BLaER1 (cell line): Measurements from ENCODE around the gene IRX4.

Source experiments
- H3K27ac ChIP-seq: shearing (Covaris generic); formaldehyde crosslinking; 2 replicates; pipeline ENCODE4 v1.8.1; 2022
- H3K27me3 ChIP-seq: shearing (Covaris generic); formaldehyde crosslinking; 2 replicates; pipeline ENCODE4 v1.8.1; 2022
- H3K36me3 ChIP-seq: shearing (Covaris generic); formaldehyde crosslinking; 2 replicates; pipeline ENCODE4 v1.8.1; 2022
- H3K4me1 ChIP-seq: shearing (Covaris generic); formaldehyde crosslinking; 2 replicates; pipeline ENCODE4 v1.8.1; 2022
- H3K4me2 ChIP-seq: shearing (Covaris generic); formaldehyde crosslinking; 2 replicates; pipeline ENCODE4 v1.8.1; 2022
- H3K4me3 ChIP-seq: shearing (Covaris generic); formaldehyde crosslinking; 2 replicates; pipeline ENCODE4 v1.8.1; 2022
- H3K9ac ChIP-seq: shearing (Covaris generic); formaldehyde crosslinking; 2 replicates; pipeline ENCODE4 v1.8.1; 2022
- H3K9me3 ChIP-seq: shearing (Covaris generic); formaldehyde crosslinking; 2 replicates; pipeline ENCODE4 v1.8.1; 2022
- H4K20me1 ChIP-seq: shearing (Covaris generic); formaldehyde crosslinking; 2 replicates; pipeline ENCODE4 v1.8.1; 2022
- Cebpa-rat ChIP-seq: shearing (Covaris generic); IDR thresholded peaks from 2 replicates; pipeline ENCODE4 v1.8.1; 2022

The IRX4 gene

GRCh38 chr5:1864896-1865440, 17.8 kb downstream of the IRX4 start:
- Histone ChIP-seq H3K4me1 (peaks cover 10% of the 10 kb centered on the region; the same call in 1 of the 2 replicates), H3K27ac (no peak overlapping the region)
- TF ChIP-seq Cebpa-rat = no peak

GRCh38 chr5:1860949-1861348, 21.8 kb downstream of the IRX4 start:
- Histone ChIP-seq H3K4me3 (no peak overlapping the region), H4K20me1 (no peaks in the 10 kb centered on the region), H3K27ac (no peak overlapping the region), H3K9me3 (no peaks in the 10 kb centered on the region), H3K4me2 (no peak overlapping the region), H3K27me3 (peaks cover 27% of the 10 kb centered on the region; the same call in 1 of the 2 replicates), H3K9ac (no peak overlapping the region), H3K36me3 (no peaks in the 10 kb centered on the region), H3K4me1 (peaks cover 8% of the 10 kb centered on the region; the same call in 1 of the 2 replicates)
- TF ChIP-seq Cebpa-rat = no peak

More at GRCh38 chr5:1864896-1865440, 17.8 kb downstream of the IRX4 start:
- Histone ChIP-seq H3K9ac (no peak overlapping the region), H3K9me3 (no peaks in the 10 kb centered on the region), H3K27me3 (peaks cover 33% of the 10 kb centered on the region), H3K4me2 (no peak overlapping the region), H3K4me3 (no peak overlapping the region), H3K36me3 (no peaks in the 10 kb centered on the region), H4K20me1 (no peaks in the 10 kb centered on the region; the same call in 1 of the 2 replicates)

- no peak for TF ChIP-seq Cebpa-rat
- Histone ChIP-seq H3K9ac (no peak overlapping the region), H3K36me3 (no peaks in the 10 kb centered on the region), H3K27me3 (peaks cover 23% of the 10 kb centered on the region; the same call in 1 of the 2 replicates), H3K4me3 (no peak overlapping the region), H3K4me1 (no peaks in the 10 kb centered on the region), H3K27ac (no peak overlapping the region), H3K4me2 (no peak overlapping the region), H3K9me3 (no peaks in the 10 kb centered on the region), H4K20me1 (no peaks in the 10 kb centered on the region)
Observed at GRCh38 chr5:1860021-1860610, 22.6 kb downstream of the IRX4 start.

GRCh38 chr5:1859099-1859498, 23.6 kb downstream of the IRX4 start:
- Histone ChIP-seq H3K36me3 (no peaks in the 10 kb centered on the region), H3K9me3 (no peaks in the 10 kb centered on the region), H3K9ac (no peak overlapping the region), H4K20me1 (no peaks in the 10 kb centered on the region; the same call in 1 of the 2 replicates), H3K27me3 (peaks cover 19% of the 10 kb centered on the region; the same call in 1 of the 2 replicates), H3K4me1 (no peaks in the 10 kb centered on the region), H3K27ac (no peak overlapping the region), H3K4me3 (no peak overlapping the region), H3K4me2 (no peak overlapping the region)
- TF ChIP-seq Cebpa-rat = no peak

- Histone ChIP-seq H3K4me2 (no peak overlapping the region), H3K27ac (no peak overlapping the region), H4K20me1 (no peaks in the 10 kb centered on the region; the same call in 1 of the 2 replicates), H3K4me3 (no peak overlapping the region), H3K27me3 (peaks cover 23% of the 10 kb centered on the region; the same call in 1 of the 2 replicates), H3K9me3 (no peaks in the 10 kb centered on the region), H3K9ac (no peak overlapping the region), H3K4me1 (no peaks in the 10 kb centered on the region), H3K36me3 (no peaks in the 10 kb centered on the region)
- no peak for TF ChIP-seq Cebpa-rat
Observed at GRCh38 chr5:1858436-1858835, 24.3 kb downstream of the IRX4 start.

- Histone ChIP-seq H3K4me2 (no peak overlapping the region), H3K9ac (no peak overlapping the region), H3K4me3 (no peak overlapping the region), H3K27ac (no peak overlapping the region), H3K4me1 (no peaks in the 10 kb centered on the region), H3K27me3 (peaks cover 25% of the 10 kb centered on the region), H4K20me1 (no peaks in the 10 kb centered on the region; the same call in 1 of the 2 replicates), H3K36me3 (no peaks in the 10 kb centered on the region), H3K9me3 (no peaks in the 10 kb centered on the region)
- TF ChIP-seq Cebpa-rat = no peak
Observed at GRCh38 chr5:1857256-1857600, 25.5 kb downstream of the IRX4 start.

- no peak for TF ChIP-seq Cebpa-rat
- H4K20me1 ChIP-seq = no peaks in the 10 kb centered on the region; the same call in 1 of the 2 replicates
- H3K9me3 ChIP-seq = no peaks in the 10 kb centered on the region
- H3K27me3 ChIP-seq = peaks cover 29% of the 10 kb centered on the region
- H3K4me3 ChIP-seq = no peak overlapping the region
- no peak overlapping the region for H3K27ac ChIP-seq
- no peaks in the 10 kb centered on the region for H3K4me1 ChIP-seq
- no peak overlapping the region for H3K9ac ChIP-seq
- no peak overlapping the region for H3K4me2 ChIP-seq
- no peaks in the 10 kb centered on the region for H3K36me3 ChIP-seq
Observed at GRCh38 chr5:1856596-1857255, 26.0 kb downstream of the IRX4 start.

- peaks cover 41% of the 10 kb centered on the region for H3K27me3 ChIP-seq
- no peaks in the 10 kb centered on the region for H3K36me3 ChIP-seq
- H4K20me1 ChIP-seq = no peaks in the 10 kb centered on the region; the same call in 1 of the 2 replicates
- no peaks in the 10 kb centered on the region for H3K9me3 ChIP-seq
- H3K9ac ChIP-seq = no peak overlapping the region
- no peak overlapping the region for H3K4me3 ChIP-seq
- no peak for TF ChIP-seq Cebpa-rat
- no peak overlapping the region for H3K4me2 ChIP-seq
- H3K4me1 ChIP-seq = no peaks in the 10 kb centered on the region
- H3K27ac ChIP-seq = no peak overlapping the region
Observed at GRCh38 chr5:1855596-1855995, 27.1 kb downstream of the IRX4 start.

- TF ChIP-seq Cebpa-rat = no peak
- H3K36me3 ChIP-seq = no peaks in the 10 kb centered on the region
- H3K9me3 ChIP-seq = no peaks in the 10 kb centered on the region
- no peak overlapping the region for H3K4me3 ChIP-seq
- no peaks in the 10 kb centered on the region for H3K4me1 ChIP-seq
- no peak overlapping the region for H3K27ac ChIP-seq
- H3K9ac ChIP-seq = no peak overlapping the region
- H4K20me1 ChIP-seq = no peaks in the 10 kb centered on the region; the same call in 1 of the 2 replicates
- H3K4me2 ChIP-seq = no peak overlapping the region
- peaks cover 46% of the 10 kb centered on the region for H3K27me3 ChIP-seq
Observed at GRCh38 chr5:1855075-1855474, 27.6 kb downstream of the IRX4 start.

GRCh38 chr5:1853531-1853930, 29.2 kb downstream of the IRX4 start:
- no peak overlapping the region for H3K4me3 ChIP-seq
- no peak overlapping the region for H3K27ac ChIP-seq
- TF ChIP-seq Cebpa-rat = no peak
- H3K27me3 ChIP-seq = peaks cover 60% of the 10 kb centered on the region
- no peaks in the 10 kb centered on the region for H3K4me1 ChIP-seq
- no peaks in the 10 kb centered on the region; the same call in 1 of the 2 replicates for H4K20me1 ChIP-seq
- no peaks in the 10 kb centered on the region for H3K9me3 ChIP-seq
- no peak overlapping the region for H3K4me2 ChIP-seq
- H3K36me3 ChIP-seq = no peaks in the 10 kb centered on the region
- no peak overlapping the region for H3K9ac ChIP-seq
